Activated T-cell treated with anti-CD3 and anti-CD28 coated beads for 48 hours (primary cell): ENCODE data around the gene VEGFB.

Experiments
- DNase-seq: peaks from one replicate; pipeline ENCODE4 v3.0.0-alpha.2; 2020; ENCODE audit warnings: low read depth

Gene VEGFB

DNA sequence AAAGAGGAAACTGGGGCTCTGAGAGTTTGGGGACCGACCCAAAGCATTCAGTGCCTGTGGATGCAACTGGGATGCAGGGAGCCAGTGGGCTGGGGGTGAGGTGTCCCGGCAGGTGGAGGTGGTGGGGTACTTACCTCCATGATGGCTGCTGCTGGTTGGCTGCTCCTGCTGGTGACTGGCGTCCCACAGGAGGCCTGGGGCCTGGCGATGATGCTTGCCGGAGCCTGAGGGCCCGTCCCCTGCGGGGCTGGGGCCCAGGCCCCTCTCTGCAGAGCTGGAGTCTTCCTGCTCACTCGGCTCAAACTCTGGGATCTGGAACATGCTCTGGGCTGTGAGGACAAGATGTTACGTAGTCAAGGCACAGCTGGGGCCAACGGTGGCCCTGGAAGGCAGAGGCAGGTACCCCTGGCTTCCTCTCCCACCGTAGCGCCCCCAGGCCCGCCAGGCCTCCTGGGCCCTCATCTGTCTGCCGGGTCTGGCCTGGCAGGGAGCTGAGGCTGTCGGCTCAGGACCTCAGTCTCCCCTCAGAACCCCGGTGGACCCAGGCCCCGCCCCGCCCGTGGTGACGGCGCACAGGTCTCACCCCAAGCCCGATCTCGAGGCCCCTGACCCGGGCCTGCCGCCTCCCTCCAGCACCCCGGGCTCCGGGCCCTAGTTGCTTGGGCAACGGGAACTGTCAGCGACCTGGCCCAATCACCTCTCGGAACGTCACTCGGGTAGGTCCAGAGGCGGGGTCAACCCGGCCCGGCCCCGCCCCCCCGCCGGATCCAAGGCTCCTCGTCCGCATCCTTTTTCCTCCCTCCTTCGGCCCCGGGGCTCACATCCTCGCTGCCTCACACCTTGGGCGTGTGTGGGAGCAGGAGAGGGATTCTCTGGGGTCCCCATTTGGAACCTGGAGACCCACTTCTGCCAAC is 49.9 kb downstream of the VEGFB start, which contains the start of gene BAD:
Gene BAD (minus strand): TSS at position 618 of the 914 bp plus-strand sequence. CDS start 297 bp downstream, at position 321.
- DNase-seq: peak; percentile 91

DNA sequence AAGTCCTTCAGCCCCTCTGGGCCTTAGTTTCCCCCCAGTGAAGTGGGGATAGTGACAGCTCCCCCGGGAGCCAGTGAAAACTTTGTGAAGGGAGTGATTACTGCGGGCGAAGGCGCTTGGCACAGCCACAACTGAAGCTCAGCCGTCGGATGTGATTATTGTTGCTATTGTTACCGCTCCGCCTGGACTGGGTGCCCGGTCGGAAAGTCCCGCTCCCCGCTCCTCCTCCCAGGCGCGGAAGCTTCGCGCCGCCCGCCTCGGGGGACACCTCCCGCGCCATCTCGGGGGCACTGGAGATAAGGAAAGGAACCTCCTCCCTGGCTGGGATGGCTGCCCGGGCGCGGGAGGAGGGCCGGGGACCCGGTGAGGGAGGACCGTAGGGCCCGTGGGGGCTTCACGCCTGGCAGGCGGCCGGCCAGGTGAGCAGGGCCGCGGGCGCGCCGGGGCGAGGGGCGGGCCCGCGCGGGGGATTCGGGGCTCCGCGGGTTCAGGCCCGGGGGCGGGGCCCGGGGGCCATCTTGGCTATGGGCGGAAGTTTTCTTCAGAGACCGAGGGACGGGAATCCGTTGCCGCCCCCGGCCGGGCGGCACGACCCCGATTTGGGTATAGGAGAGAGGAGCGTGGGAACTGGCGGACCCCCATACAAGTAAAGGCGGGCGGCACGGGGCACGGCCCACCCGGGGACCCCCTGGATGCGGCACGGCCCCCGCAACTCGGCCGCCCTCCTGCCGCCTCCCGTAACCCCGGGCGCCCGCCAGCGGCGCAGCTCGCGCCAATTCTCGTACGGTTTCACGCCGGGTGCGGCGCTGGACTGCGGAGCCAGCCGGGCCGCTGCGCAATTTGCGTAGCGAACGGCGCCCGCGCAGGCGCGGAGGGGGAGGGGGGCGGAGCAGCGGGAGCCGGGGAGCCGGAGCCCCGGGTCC is 50.8 kb downstream of the VEGFB start, which contains the start of gene GPR137:
Gene GPR137 (plus strand): TSS at position 887 of the 923 bp plus-strand sequence. CDS start 677 bp downstream, outside the sequence.
- DNase-seq: peak; percentile 92

DNA sequence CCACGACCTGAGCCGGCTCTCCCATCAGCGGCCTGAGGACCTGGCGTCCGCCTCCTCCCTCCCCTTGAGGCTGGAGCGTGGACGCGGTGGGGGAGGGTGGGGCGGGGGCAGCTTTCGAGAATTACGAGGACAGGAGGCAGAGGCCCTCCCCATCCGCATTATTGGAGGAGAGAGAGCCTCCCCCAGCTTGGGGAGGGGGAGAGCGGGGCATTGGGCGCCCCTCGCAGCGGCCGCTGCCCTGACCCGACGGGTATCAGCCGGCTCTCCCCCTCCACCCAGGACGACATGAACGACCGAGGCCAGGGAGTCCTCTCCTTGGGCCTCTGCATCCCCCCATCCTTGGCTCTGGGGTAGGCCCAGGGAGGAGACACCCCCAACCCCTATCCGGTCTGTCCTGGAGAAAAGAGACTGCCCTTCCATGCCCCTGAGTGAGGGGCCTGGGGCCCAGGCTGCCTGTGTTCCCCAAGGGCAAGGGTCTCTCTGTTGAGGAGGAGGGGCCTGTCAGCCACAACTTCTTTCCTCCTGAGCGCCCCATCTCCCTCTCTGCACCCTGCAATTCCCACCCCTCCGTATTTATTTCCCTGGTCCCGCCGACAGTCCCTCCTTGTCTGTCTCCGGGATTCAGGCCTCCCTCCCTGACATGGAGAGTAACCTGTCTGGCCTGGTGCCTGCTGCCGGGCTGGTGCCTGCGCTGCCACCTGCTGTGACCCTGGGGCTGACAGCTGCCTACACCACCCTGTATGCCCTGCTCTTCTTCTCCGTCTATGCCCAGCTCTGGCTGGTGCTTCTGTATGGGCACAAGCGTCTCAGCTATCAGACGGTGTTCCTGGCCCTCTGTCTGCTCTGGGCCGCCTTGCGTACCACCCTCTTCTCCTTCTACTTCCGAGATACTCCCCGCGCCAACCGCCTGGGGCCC is 51.8 kb downstream of the VEGFB start:
- no peak for DNase-seq

DNA sequence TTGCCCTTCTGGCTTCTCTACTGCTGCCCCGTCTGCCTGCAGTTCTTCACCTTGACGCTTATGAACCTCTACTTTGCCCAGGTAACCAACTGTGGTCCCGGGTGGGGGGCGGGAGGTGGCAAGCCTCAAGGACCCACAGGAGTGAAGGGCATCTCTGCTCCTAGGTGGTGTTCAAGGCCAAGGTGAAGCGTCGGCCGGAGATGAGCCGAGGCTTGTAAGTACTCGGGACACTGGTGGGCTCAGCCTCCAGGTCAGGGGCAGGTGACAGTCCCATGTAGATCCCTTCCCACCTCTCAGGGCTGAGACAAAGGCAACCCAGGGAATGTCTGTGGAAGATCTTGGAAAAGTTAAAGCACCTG is 52.4 kb downstream of the VEGFB start:
- DNase-seq: no peak

DNA sequence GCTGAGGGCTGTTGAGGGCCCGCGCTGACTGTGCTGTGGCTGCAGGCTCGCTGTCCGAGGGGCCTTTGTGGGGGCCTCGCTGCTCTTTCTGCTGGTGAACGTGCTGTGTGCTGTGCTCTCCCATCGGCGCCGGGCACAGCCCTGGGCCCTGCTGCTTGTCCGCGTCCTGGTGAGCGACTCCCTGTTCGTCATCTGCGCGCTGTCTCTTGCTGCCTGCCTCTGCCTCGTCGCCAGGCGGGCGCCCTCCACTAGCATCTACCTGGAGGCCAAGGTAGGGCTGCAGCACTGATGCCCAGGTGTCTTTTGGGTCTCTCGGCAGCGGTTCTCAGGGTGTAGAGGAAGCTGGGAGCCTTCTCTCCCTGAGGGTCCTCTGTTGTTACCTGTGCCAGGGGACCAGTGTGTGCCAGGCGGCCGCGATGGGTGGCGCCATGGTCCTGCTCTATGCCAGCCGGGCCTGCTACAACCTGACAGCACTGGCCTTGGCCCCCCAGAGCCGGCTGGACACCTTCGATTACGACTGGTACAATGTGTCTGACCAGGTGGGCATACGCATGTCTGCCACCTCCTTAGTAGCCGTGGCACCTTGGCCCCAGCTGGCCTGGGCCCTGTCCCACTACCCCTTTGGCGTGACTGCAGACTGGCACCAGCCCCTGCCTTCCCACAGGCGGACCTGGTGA is 53.4 kb downstream of the VEGFB start:
- no peak for DNase-seq

DNA sequence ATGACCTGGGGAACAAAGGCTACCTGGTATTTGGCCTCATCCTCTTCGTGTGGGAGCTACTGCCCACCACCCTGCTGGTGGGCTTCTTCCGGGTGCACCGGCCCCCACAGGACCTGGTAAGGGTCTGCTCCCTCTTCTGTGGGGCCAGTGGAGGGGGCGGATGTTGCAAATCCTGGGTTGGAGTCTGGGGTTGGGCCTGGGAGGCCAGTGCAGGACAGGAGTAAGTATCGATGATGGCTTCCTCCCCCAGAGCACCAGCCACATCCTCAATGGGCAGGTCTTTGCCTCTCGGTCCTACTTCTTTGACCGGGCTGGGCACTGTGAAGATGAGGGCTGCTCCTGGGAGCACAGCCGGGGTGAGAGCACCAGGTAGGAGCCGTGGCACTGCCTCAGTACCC is 54.0 kb downstream of the VEGFB start:
- no peak for DNase-seq
